Adrenal gland (tissue), 5 donors: ENCODE results near the gene PRKCH.

ENCODE experiments used
- POLR2A ChIP-seq, 2 donors: fragments of 450-650 bp; IDR thresholded peaks; one replicate each; pipeline ENCODE4 v1.6.1; 2017; ENCODE audit warnings: antibody characterized with exemption in 2 of 2, mild to moderate bottlenecking in 2 of 2, moderate library complexity in 1 of 2
- TF ChIP-seq, protein P1 (sequence below), 6 experiments: fragments of 450-650 bp in 4 of 6; fragments of 200-600 bp in 2 of 6; sonication (generic) in 1 of 6; IDR thresholded peaks; 1 replicate in 5 of 6; 2 replicates in 1 of 6; pipeline versions ENCODE4 v1.5.1 to v1.8.0; 2016 to 2021; ENCODE audit warnings: antibody characterized with exemption in 6 of 6, mild to moderate bottlenecking in 2 of 6, moderate library complexity in 1 of 6
- donor health status: DM: no; HTN: no; CAD: no.

DNA sequence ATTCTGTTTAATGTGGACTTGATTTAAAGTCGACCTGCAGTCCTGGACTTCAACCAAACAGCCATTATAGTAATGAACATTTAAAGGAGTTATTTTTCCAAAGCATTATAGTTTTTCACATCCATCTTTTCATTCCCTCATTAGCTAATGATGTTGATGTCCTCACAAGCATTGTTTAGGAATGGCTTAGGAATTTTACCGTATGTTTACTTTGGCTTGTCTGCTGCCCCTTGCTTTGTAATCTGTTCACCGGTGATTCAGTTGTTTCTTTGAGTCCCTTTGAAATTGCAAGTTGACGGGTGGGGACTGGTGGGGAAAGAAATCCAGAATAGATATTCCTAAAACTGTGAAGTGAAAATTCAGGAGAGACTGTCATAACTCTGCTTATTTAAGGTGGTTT lies 25.4 kb downstream of the PRKCH start:
- TF ChIP-seq, protein P1, sequence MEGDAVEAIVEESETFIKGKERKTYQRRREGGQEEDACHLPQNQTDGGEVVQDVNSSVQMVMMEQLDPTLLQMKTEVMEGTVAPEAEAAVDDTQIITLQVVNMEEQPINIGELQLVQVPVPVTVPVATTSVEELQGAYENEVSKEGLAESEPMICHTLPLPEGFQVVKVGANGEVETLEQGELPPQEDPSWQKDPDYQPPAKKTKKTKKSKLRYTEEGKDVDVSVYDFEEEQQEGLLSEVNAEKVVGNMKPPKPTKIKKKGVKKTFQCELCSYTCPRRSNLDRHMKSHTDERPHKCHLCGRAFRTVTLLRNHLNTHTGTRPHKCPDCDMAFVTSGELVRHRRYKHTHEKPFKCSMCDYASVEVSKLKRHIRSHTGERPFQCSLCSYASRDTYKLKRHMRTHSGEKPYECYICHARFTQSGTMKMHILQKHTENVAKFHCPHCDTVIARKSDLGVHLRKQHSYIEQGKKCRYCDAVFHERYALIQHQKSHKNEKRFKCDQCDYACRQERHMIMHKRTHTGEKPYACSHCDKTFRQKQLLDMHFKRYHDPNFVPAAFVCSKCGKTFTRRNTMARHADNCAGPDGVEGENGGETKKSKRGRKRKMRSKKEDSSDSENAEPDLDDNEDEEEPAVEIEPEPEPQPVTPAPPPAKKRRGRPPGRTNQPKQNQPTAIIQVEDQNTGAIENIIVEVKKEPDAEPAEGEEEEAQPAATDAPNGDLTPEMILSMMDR (IDR thresholded peaks at IDR 0.05): no peak
- no peak for TF ChIP-seq POLR2A (IDR thresholded peaks at IDR 0.05)
